NCI-H460 (cell line): ENCODE data around the gene FAM217B. TPM values are rescaled to one million over a fixed set of nuclear protein-coding genes. Genes with fewer than 3 reads are reported as not detected.
A peak's percentile ranks its signal among the peaks of the same experiment; 100 is the strongest.

Experiments used
- DNase-seq: peaks from one replicate; pipeline ENCODE4 v3.0.0-alpha.2; 2016; ENCODE audit warnings: low read depth; ENCODE audit errors: extremely low read depth
- polyA plus RNA-seq: library from polyadenylated mRNA; depleted of rRNA; stranded (reverse); fragments of >200 nt; gene quantifications from 2 replicates; pipeline ENCODE4 v1.2.3, GENCODE V29; 2014; cell fraction: nucleus; rRNA removed
- total RNA-seq: library from RNA; depleted of rRNA; stranded (reverse); fragments of >200 nt; shearing (Covaris generic); gene quantifications from 2 replicates; pipeline ENCODE4 v1.2.3, GENCODE V29; 2014; rRNA removed

Gene FAM217B, protein sequence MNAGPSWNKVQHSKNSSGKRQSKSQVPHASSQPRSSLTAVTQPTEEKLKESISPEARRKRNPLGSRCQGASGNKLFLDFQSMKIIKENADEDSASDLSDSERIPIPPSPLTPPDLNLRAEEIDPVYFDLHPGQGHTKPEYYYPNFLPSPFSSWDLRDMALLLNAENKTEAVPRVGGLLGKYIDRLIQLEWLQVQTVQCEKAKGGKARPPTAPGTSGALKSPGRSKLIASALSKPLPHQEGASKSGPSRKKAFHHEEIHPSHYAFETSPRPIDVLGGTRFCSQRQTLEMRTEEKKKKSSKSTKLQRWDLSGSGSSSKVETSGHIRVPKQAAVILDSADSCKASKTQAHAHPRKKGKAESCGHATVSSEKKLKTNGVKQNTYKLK
- 7.2 and 10.7 TPM in 2 replicates for total RNA-seq
- 4.7 and 5.2 TPM in 2 replicates for polyA plus RNA-seq

DNA sequence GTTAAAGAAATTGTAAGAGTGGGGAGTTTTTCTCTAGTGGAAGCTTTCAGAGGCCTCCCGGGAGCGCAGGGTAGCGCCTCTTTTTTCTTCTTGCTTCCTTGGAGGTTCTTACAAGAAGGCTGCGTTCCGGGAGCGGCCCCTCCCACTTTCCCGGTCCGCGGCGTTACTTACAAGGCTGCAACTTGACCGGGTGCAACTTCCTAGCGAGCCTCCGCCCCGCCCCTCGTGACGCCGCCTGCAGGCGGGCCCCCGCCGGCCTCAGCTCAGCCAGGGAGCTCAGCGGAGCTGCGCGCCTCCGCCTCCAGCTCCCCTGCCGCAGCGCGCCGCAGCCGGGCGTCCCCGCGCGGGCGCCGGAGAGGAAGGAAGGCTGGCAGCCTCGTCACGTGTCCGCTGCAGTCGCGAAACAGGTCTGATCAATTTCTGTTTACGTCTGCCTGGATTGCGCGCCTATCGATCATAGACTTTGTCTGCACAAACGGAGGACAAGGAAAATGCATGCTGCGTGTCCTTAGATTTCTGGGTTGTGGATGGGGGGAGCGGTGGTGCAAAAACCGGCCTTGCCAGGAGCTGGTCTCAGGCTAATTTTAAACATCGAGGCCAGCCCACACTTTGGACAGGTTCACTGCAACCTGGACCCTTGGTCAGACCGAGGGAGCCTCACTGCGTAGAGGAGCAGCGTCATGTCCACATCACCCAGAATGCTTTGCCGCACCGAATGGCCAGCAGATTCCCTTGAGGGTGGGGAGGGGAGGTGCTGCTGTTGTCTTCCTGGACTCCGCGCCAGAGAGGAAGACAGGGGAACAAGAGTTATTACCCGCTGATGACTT, at the start of gene FAM217B, which contains the start of gene PPP1R3D:
TSS of gene FAM217B (plus strand) at position 261 of the 827 bp plus-strand sequence. CDS start 3,555 bp downstream, outside the sequence.
TSS of gene PPP1R3D (minus strand) at position 177 of the 827 bp plus-strand sequence. CDS start 374 bp downstream, outside the sequence.
- DNase-seq: peak; percentile 92

DNA sequence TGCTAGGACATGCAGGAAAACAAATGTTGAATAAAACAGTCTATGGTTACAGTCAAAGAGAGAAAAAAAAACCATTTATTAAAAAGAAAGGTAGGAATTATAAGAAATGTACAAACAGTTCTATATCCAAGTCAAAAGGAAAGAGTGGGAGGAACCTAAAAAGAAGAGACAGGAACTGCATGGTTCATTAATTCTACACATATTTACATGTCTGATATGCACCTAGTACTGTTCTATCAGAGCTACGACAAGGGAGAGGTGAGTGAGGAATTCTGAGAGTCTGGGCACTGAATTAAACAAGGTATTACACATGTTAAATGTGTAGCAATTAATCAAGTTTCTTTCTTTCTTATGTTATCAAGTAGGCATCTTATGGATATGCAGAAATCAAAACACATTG, 48.6 kb upstream of the FAM217B start:
- DNase-seq: no peak

DNA sequence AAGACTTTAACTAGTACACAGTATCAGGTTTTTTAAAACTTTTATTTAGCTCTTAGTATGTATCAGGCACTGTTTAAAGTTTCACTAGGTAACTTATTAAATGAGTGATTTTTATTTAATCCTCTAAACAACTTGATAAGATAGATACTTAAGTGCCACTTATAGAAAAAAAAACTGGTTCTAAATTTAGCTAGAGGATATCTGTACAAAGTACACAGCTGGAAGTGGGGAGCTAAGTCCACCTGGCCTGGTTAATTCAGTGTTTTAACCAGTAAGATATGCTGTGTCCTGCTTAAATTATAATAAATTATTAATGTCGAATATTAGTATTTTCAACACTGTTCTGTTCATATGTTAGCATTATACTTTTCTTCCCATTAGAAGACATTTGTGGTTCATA, 44.3 kb upstream of the FAM217B start:
- DNase-seq: no peak

DNA sequence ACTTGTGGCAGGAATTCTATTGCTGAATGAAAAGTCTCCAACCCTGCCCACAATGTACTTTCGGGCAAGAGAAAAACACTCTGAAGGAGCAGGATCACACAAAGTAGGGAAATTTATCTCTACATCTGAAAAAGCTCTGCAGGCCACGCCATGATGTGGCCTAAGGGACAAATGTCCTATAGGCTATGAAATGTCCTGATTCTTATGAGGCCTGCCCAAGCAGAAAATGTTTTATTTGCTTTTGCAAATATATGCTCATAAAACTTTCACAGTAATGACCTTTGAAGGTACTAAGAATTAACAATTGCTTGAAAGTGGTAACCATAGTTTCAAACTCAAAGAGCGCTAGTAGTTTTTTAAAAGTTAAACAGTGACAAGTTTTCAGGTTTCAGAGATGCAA, 37.7 kb upstream of the FAM217B start:
- DNase-seq: no peak

DNA sequence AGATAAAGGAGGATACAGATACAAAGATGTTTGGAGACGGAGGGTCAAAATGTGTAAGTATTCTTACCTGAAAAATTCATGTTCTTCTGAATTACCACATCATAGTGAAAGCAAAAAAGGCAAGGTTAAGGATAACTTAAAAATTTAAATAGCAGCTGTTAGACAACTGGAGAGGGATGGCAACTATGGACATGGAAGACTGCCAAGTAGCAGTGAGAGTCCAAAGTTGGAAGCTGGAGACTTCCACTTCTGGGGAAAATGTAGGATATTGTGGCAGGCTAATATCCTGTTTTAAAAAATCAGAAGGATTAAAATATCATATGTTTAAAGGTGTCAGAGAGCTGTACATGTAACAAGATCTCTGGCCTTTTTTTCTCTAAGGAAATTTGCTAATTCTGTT, 36.6 kb upstream of the FAM217B start:
- DNase-seq: no peak

DNA sequence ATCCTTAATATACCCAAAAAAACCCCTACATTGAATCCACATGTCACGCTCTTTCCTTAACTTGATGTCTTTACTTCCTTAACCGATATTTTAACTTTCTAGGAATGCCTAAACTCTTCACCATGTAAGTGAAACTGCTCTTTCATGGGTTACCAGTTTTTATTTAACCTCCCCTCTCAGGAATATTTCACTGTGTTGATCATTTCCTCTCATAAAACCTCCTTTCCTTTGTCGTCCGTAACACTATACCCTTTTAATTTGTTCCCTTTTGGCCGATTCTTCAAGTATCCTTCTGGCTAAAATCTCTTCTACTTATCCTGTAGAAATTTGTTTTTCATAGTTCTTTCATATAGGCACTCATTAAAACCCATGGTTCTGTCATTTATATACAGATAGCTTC, 31.3 kb upstream of the FAM217B start:
- DNase-seq: no peak

DNA sequence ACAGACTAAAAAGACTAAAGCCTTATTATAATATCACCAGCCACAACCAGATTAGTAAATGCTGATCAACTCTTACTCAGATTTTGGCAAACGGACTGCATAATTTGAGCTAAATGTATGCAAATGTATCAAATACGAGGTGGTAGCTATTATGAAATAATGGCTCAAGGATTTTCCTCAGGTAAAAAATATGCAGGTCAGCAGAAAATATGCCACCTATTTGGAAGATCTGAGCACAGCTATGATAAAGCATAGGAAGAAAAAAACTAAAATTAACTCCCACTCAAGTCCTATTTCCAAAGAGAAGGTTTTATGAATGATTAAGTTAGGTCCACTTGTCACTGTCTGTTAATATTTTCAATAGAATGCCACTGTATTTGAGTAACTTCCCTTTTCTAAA, 29.1 kb upstream of the FAM217B start:
- no peak for DNase-seq

DNA sequence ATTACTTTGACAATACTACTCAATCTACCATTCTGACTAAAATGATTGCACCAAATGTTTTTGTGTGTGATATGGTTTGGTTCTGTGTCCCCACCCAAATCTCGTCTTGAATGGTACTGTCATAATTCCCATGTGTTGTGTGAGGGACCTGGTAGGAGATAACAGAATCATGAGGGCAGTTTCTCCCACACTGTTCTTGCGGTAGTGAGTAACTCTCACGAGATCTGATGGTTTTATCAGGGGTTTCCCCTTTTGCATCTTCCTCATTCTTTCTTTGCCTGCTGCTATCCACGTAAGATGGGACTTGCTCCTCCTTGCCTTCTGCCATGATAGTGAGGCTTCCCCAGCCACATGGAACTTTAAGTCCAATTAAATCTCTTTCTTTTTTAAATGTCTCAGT, 27.6 kb upstream of the FAM217B start:
- DNase-seq: no peak

DNA sequence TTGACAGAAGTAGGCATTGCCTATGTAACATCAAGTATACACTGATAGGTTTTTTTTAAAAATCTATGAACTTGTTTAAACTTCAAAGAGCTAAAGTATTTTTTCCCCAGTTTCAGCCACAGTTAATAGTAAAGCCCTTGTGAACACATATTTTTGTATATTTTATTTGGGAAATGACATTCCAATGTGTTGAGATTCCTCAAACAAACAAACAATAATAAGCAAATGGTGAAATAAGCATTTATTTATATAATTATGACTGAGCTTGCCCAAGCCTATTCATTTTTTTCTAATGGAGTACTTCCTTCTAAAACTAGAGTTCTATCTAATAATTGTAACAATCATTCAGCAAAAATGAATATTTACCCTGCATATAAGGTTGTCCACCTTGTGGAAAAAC, 19.2 kb upstream of the FAM217B start:
- no peak for DNase-seq

DNA sequence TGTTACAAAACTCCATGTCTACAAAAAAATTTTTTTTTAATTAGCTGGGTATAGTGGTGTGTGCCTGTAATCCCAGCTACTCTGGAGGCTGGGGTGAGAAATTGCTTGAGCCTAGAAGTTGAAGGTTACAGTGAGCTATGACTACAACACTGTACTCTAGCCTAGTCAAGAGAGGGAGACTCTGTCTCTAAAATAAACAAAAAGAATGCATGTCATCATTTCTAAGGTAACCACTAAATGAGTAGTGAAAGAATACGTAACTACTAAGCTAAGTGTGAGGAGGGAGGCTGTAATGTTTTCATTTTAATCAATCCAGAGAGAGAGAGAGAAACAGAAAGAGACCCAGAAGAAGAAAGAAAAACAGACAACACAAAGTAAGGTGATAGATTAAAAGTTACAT, 16.7 kb upstream of the FAM217B start:
- no peak for DNase-seq

DNA sequence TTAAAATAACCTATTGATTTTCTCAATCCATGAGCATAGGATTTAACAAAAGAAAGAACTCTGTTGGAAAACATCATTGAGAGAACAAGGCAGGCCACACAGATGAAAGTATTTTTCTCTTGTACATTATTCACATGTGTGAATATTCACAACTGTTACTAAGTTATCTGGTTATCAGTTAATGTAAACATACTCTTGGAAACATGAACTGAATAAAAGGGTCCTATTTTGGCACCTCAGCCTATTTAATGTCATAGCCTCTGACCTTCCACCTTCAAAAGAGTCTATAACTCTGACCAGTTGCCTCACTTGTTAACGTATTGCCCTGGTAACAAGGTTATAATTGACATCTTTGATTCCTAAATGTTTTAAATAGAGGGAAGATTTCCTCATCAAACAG, 14.8 kb upstream of the FAM217B start:
- DNase-seq: no peak

DNA sequence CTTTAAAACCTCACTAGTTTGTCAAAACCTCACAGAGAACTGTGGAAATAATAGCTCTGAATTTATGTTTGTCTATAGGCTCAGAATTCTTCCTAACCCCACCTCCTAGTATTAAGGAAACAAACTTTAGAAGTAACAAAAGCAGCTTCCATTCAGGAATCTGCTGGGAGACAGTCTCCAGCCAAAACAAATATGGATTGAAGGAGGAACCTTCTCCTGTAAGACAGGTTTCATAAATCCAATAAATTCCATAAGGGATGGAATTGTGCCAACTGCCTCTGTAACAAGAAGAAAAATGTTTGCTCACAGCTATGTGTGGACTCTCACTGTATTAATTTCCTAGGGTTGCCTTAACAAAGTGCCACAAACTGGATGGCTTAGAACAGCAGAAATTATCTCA, 14.3 kb upstream of the FAM217B start:
- peak; percentile 29 for DNase-seq

DNA sequence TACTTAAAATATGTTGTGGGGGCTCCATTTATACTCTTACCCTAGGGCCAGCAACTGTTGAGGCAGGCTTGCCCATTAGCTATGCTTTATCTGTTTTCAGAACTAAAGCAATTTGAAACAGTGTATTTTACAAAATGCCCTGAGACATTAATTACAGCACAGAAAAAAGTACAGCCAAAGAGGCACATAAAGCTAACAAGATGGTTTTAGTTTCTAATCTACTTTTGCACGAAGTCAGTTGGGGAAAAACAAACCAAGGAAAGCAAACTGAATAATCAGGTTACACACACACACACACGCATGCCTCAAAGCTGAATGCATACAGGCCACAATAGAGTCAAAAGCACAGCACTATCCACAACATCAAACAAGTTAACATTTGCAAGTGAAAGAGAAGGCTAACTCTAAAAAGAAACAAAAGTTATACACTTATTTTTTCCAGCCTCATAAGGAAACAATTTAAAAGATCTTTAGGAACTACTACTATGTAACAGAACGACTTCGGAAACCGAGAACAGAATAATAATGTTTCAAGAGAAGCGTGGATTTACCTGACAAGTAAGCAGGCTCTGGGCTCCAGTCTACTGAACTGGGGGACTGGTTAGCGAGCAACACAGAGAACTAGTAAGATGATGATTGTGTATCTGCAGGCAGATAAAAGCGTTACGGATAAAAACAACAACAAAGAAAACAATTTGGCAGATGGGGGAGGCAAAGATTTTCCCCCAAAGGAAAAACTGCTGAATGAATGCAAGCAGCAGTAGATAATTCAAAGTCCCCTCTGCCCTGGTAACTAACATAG, 8.5 kb upstream of the FAM217B start:
- no peak for DNase-seq

DNA sequence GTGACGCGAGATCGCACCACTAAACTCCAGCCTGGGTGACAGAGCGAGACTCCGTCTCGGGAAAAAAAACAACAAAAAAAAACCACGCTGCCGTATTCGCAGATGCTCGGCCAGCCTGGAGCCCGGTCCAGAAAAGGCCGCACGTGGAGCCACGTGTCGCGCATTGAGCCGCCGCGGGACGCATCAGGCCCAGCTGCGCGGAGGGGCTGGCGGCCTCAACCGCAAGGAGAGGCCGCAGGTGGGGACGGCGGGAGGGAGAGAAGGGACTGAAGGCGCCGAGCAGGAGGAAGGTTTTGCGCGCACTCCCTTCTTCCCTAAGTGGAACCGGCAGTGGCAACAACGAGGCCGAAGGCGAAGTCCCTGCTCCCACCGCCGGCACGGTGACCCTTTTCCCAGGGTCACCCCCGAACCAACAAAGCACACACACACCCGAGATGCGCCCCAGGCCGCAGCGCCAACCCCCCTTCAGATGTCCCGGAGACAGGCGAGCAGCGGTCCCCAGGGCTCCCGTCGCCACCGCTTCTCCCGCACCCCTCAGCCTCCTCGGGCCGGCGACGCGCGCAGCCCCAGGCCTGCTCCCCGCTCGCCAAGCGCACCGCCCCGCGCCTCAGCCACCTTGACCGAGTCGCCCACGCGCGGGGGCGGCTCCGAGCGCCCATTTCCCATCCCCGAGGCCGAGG, 7.4 kb upstream of the FAM217B start:
- DNase-seq: no peak

DNA sequence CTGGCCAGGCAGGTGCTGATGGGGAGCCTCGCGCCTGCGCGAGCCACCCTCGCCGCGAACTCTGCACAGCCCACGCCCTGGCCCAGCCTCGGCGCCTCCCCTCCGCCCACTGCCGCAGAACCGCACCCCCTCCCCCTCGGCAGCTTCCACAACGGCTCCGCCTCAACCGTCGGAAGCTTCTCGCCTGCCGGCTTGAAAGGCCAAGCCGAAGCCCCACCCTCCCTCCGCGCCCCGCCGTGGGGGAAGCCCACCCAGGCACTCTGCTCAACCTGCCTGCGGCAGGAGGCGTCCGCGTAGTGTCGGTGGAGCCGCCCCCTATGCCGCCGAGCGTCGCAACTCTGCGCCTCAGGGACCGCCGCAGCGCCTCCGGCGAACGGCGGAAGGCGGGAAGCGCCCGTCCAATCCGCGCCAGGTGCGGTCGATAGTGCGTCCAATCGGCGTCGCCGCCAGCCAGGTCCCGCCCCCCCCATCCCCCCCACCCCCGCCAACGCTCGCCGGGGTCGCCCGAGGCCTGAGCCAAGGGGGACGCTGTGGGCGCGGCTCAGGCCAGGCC, 6.8 kb upstream of the FAM217B start, which contains the start of gene SYCP2:
TSS of gene SYCP2 (minus strand) at position 342 of the 553 bp plus-strand sequence. CDS start 11,224 bp downstream, outside the sequence.
- no peak for DNase-seq

DNA sequence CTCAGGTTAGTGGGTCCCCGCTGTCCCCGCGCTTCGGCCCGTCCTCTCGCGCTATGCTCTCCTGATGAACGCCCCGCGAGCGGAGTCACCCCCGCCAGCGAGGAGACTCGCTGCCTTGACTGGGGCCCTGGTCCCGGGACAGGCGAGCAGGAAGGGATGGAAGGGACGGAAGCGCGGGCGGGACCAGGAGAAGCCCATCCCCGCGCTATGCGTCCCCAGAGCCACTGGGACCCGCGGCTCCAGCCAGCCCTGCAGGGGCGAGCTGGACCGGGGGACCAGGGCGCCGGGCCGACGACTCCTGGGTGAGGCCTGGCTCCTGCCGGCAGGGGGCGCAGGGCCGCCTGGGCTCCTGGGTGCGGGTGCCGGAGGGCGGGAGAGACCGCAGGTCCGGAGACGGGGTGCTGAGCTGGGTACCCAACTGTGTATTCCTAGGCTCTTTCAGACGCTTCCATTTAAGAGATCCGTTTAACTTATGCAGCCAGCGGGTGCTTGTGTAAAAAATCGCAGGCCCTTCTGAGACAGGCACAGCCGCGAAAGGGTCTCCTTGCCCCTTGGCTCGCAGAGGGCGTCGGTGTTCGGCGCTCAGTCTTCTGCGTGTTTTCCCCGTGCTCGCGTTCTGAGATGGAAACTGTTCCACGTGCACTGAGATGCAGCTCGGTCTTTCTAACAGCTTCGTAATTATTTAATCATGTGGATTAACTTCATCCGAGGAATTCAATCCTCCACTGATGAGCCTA, 6.2 kb upstream of the FAM217B start:
- peak; percentile 65 for DNase-seq

DNA sequence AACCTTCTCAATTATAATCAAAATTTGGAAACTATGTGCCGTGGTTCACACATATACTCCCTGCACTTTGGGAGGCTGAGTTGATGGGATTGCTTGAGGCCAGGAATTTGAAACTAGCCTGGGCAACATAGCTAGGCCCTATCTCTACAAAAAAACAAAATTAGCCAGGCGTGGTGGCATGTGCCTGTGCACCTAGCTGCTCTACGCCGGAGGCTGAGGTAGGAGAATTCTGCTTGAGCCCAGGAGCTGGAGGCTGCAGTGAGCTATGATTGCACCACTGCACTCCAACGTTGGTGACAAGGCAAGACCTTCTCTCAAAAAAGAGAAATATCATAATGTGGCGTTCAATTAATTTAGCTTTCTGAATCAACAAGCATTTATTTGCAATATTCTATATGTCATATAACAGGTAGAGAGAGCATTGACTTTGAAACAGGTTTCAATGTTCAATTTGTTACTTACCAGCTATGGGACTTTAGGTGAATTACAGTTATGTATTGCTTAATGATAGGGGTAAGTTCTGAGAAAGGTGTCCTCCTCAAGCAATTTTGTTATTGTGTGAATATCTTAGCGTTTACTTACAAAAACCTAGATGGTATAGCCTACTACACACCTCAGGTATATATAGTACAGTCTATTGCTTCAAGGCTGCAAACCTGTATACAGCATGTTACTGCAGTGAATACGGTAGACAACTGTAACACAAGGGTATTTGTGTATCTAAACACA, 4.6 kb upstream of the FAM217B start:
- no peak for DNase-seq

DNA sequence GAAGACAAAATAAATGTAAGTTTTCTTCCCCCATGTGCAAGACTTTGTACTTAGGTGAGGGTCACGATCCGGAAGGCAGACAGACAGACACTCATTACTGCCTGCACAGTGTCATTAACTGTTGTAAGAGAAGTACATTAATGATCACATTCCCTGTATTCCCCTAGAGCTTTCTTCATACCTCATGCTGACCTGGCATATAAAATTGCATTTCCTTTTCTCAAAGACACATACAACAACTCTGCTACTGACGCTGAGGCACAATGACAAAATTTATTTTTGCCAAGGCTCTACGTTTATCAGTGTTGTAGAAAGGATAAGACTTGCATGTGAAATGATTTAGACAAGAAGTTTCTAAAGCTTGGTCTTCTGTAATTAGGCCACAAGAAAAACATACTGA, 3.8 kb upstream of the FAM217B start:
- DNase-seq: no peak
